Forelimb muscle (tissue), 1 donor: ENCODE data around the gene STON1. TPM values are rescaled to one million over a fixed set of nuclear protein-coding genes. Genes with fewer than 3 reads are reported as not detected.
"Not testable (repeated sequence)": the region's sequence is repeated elsewhere in the genome, so short reads cannot be mapped to it uniquely, and the experiment has no call there.

Experiments
- DNase-seq: peaks from one replicate; pipeline ENCODE4 v3.0.0-alpha.2; 2013; ENCODE audit warnings: low read depth
- polyA plus RNA-seq: library from polyadenylated mRNA; unstranded; fragments of 120-200 nt; gene quantifications from one replicate; pipeline ENCODE4 v1.2.1, GENCODE V29; 2013; ENCODE audit not compliant: insufficient read length

The STON1 gene
- polyA plus RNA-seq, 1 donor, result 8.1 TPM

DNA sequence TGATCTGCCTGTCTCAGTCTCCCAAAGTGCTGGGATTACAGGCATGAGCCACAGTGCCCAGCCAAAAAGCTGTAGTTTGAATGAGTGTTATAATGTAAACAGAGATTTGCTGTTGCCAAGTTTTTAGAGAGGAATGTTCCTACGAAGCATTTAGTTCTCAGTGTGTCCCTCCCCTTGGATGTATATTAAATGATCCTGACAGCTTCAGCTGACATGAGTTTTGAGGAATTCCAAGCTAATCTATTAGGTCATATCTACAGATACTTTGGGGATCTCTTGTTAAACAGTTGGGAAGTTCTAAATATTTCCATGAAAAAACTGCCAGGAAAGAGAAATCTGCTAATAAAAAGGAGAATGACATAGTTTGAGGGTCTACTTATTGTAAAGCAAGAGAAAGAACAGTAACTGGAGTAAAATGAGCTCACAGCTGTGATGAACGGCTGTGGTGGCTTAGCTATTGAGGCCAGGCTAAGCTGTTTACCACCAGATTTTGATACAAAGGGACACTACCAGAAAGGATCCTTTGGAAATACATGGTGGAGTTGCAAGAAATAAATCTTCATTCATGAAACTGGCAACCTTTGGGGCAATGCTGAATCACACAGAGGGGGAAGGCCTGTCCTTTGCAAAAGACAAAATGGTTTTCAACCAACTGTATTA, 2.6 kb upstream of the STON1 start:
- no peak for DNase-seq

DNA sequence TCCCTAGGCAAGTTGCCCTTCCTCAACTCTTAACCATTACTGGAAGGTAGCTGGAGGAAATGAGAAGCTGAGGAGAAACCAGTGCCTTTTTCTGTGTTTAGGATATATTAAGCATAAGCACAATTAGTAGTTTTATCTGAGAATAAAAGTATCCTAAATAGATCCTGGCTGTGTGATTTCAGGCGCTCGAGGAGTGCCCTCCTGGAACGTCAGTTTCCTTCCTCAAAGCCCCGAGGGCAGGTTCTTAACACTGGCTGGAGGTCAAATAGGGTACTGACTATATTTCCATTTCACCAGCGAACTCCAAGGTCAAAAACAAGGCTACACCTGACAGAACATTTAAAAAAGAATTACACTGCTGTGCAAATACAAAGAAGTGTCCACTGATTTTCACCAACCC, 1.5 kb upstream of the STON1 start:
- DNase-seq, result no peak

- DNase-seq, result no peak
Observed at GRCh38 chr2:48529194-48529593, 760 bp upstream of the STON1 start.

DNA sequence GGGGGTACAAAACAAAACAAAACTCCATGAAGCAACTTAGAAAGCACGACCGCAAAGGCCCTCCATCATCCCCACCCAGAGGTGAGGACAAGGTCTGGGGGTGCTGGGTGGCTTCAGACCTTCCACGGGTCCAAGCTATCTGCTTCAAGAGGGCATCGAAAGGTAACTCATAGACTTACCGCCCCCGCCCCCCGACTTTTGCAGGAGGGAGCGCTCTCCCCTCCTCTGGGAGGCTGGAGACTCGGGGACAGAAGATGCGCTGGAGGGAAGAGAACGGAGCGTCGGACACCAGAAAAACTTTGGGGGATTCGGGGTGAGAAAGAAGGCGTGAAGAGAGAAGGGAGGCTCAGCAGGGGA, 300 bp upstream of the STON1 start:
- no peak for DNase-seq

- no peak for DNase-seq
Observed at GRCh38 chr2:48531141-48531648, 1.2 kb downstream of the STON1 start.

DNA sequence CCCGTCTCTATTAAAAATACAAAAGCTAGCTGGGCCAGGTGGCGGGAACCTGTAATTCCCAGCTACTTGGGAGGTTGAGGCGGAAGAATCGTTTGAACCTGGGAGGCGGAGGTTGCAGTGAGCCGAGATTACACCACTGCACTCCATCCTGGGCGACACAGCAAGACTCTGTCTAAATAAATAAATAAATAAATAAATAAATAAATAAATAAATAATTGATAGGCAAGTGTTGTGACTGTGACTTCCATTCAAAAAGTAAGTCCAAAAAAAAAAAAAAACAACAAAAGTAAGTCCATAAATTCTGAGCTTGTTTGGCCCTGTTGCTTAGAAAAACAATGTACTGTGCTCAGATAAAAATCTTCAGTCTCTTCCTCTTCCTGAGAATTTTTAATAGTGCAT, 2.2 kb downstream of the STON1 start:
- DNase-seq, result no peak

GRCh38 chr2:48532824-48533223, 2.9 kb downstream of the STON1 start:
- no peak for DNase-seq

- DNase-seq, result no peak
Observed at GRCh38 chr2:48534781-48535180, 4.8 kb downstream of the STON1 start.

- DNase-seq, result no peak
Observed at GRCh38 chr2:48540237-48540935, 10.4 kb downstream of the STON1 start.

DNA sequence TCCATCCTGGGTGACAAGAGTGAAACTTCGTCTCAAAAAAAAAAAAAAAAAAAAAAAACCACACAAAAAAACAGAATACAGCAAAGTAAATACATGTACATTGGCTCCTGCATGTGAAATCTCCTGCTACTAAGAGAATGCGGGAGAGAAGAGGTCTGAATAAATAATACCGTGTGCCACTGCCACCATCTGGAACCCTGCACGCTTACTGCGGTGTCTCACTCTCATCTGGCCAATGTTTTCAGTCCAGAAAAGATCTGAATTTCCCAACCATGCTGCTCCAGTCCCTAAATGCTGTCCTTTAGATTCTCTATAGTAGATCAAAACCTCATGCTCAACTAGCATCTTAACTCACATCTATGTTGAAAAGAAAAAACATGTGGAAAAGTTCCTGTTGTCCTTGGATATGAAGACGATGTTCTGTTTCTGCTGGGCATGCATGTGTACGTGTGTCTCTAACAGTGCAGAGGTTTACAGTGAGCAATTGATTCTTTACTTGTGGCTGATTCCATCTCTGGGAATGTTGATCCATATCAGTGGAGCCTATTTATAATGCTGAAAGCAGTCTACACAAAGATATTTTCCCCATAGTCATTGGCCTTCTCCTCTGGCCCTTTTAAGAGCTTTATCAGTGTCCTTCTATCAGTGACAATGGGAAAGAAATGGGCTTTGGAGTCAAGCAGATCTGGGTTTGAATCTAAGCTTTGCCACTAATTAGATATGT, 11.9 kb downstream of the STON1 start:
- DNase-seq, result no peak

DNA sequence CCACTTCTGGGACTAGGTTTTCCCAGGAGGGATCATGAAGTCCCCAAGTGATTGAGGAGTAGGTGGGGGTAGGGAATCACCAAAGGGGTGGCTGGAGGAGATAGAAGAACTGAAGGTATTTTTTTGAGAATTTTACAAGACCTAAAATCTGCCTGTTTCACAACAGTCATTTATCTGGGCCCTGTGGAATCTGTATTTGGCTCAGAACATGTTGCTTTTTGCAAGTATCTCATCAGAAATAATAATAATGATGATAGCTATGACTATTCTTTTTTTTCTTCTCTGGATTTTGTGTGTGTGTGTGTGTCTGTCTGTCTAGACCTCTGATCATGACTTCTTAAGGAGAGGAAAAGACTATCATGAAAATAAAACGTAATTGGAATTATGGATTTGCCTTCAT, 13.9 kb downstream of the STON1 start:
- DNase-seq, result no peak

- DNase-seq, result no peak
Observed at GRCh38 chr2:48545244-48545643, 15.3 kb downstream of the STON1 start.

DNA sequence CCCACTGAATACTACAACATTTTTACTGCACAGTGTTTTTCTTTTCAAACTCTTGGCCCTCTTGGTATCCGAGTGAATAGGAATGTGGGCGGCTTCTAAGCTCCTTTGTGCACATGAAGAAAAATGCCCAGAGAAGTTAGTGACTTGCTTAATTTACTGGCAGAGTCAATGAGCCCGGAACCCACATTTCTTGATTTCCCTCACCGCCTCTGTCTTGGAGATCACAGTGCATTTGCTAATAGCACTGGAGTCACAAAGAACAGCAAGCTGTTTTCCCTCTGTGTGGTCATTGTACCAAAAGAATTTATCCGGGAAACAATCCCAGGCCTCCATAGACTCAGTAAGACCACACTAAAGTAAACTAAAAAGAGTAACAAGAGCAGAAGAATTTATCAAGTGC, 18.9 kb downstream of the STON1 start:
- no peak for DNase-seq

DNA sequence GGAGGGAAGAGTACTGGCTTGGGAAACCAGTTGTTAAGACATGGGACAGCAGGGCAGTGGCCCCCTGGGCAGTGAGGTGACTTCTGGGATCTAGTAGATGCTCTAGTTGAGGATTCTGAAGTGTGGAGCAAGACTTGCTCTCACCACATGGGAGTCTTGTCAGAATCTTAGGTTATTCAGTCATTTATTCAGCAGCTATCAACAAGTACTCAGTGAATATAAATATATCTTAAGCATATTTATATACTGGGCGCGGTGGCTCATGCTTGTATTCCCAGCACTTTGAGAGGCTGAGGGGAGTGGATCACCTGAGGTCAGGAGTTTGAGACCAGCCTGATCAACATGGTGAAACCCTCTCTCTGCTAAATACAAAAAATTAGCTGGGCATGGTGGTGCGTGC, 20.0 kb downstream of the STON1 start:
- no peak for DNase-seq

DNA sequence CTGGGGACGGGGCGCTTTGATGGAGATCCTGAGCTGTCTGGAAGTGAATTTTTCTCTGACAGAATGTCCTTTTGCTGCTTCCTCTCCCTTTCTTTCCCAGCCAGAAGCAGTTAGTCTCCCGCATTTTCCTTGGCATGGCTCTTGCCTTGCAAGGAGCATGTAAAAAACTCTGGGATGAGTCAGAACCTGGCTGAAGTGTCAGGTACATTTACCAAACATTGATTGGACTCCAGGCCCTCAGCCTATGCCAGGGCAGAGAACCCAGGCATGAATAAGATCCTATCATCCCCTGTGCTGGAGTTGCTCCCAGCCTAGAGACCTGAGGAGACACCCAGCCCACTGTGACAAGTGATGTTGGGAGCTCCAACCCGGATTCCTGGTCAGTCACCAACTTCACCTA, 21.6 kb downstream of the STON1 start:
- no peak for DNase-seq

DNA sequence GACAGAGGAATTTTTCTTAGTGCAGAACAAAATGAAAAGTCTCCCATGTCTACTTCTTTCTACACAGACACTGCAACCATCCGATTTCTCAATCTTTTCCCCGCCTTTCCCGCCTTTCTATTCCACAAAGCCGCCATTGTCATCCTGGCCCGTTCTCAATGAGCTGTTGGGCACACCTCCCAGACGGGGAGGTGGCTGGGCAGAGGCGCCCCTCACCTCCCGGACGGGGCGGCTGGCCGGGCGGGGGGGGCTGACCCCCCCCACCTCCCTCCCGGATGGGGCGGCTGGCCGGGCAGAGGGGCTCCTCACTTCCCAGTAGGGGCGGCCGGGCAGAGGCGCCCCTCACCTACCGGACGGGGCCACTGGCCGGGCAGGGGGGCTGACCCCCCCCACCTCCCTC, 25.1 kb downstream of the STON1 start:
- not testable (repeated sequence) for DNase-seq

- DNase-seq, result no peak
Observed at GRCh38 chr2:48558456-48558855, 28.5 kb downstream of the STON1 start.

GRCh38 chr2:48560546-48561209, 30.7 kb downstream of the STON1 start:
- no peak for DNase-seq

- no peak for DNase-seq
Observed at GRCh38 chr2:48562281-48562680, 32.3 kb downstream of the STON1 start.

DNA sequence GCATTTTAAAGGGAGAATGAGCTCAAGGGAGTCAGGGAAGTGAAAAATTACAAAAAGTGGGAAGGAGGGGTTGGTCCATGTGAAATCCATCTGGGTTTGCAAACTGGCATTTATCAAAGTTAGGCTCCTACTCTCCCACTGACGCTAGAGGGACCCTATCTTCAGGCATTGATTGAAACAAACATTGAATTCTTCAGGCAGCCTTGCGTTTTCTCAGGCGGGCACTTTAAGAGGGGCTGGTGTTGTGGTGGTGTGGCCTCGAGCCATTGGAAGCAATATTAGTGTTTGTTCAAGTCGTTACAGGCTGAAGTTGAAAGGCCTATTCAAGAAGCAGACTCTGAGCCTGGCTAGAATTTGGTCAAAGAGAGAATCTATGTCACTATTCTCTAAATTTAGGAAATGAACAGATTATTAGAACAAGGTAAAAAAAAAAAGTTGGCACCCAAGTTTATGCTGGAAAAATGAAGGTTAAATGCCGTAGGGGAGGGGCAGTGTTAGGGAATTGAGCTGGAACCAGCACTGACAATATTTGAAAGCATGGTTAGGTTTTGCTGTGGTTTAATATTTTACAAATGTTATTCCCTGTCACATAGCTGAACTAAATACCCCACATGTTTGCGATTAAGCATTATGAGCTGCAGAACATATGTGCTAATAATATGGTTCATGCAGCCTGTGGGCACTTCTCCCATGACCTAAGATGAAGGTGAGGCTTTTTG, 36.8 kb downstream of the STON1 start:
- DNase-seq, result no peak

GRCh38 chr2:48567671-48568070, 37.7 kb downstream of the STON1 start:
- no peak for DNase-seq

DNA sequence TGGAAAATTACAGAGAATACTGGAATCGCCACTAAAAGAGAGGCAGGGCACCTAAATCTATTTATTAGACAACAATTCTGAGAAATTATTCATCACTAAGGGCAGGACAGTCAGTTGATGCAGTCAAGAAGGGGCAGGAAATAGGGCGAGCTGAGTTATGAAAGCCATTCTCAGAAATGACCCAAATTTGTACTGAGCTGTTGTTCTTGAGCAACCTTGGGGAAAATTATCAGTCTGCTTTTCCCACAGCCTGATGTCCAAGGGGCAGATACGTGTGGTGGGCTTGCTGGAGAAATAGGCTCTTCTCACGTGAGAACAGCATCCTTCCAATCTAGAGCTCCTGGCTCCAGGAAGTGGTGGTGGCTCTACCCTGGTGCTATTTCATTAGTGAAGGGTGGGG, 38.6 kb downstream of the STON1 start:
- DNase-seq, result no peak
